H1 (cell line): Measurements from ENCODE around the gene HEBP2. TPM values are rescaled to one million over a fixed set of nuclear protein-coding genes. Genes with fewer than 3 reads are reported as not detected.
A peak's percentile ranks its signal among the peaks of the same experiment; 100 is the strongest.

Experiments used
- CTCF ChIA-PET: fragments of 300-600 bp; sonication (Branson Sonifier 250); formaldehyde crosslinking; loops from one replicate; lab custom pipeline; 2021; ENCODE audit not compliant: partially characterized antibody; lab: Charles Lee
- POLR2A ChIA-PET: fragments of 300-600 bp; sonication (Branson Sonifier 250); formaldehyde crosslinking; loops from one replicate; lab custom pipeline; 2021; ENCODE audit warnings: inconsistent platforms; ENCODE audit not compliant: partially characterized antibody; lab: Charles Lee
- DNase-seq, 2 experiments: peaks; one replicate each; pipeline versions ENCODE4 v3.0.0 to v3.0.0-alpha.2; 2010 to 2022; ENCODE audit warnings: low spot score in 2 of 2, low read depth in 1 of 2, mixed read lengths in 1 of 2
- FAIRE-seq: peaks from 2 replicates; lab custom pipeline; 2011; peaks lifted over from hg19 to GRCh38; lab: Jason Lieb, UNC
- H2AFZ ChIP-seq: 2 replicates; pipeline ENCODE4 v1.8.1; 2012; ENCODE audit warnings: low read length, inconsistent platforms
- H2AK5ac ChIP-seq: 2 replicates; pipeline ENCODE4 v1.6.1; 2013; ENCODE audit warnings: low read depth, low read length
- H2BK120ac ChIP-seq: replicated peaks from 2 replicates; pipeline ENCODE3; 2013; ENCODE audit warnings: low read depth, low read length, inconsistent platforms
- H2BK12ac ChIP-seq: 2 replicates; pipeline ENCODE4 v1.6.1; 2013; ENCODE audit warnings: low read depth, low read length
- H2BK15ac ChIP-seq: 2 replicates; pipeline ENCODE4 v1.6.1; 2013; ENCODE audit warnings: low read length
- H2BK20ac ChIP-seq: 2 replicates; pipeline ENCODE4 v1.6.1; 2013; ENCODE audit warnings: low read length
- H2BK5ac ChIP-seq: 2 replicates; pipeline ENCODE4 v1.6.1; 2013; ENCODE audit warnings: low read depth, low read length
- H3K14ac ChIP-seq: 2 replicates; pipeline ENCODE4 v1.6.1; 2013; ENCODE audit warnings: inconsistent platforms; ENCODE audit not compliant: insufficient read length
- H3K18ac ChIP-seq: 2 replicates; pipeline ENCODE4 v1.6.1; 2013; ENCODE audit warnings: low read length; ENCODE audit errors: extremely low read depth
- H3K23ac ChIP-seq: 2 replicates; pipeline ENCODE4 v1.6.1; 2013; ENCODE audit warnings: inconsistent platforms; ENCODE audit not compliant: insufficient read length
- H3K23me2 ChIP-seq: 2 replicates; pipeline ENCODE4 v1.6.1; 2013; ENCODE audit warnings: low read depth, low read length
- H3K27ac ChIP-seq: 2 replicates; pipeline ENCODE4 v1.6.1; 2011; ENCODE audit warnings: low read depth, low read length, inconsistent platforms
- H3K27me3 ChIP-seq, 4 experiments: replicated peaks in 1 of 4; 1 replicate in 1 of 4; 2 replicates in 3 of 4; pipeline versions ENCODE4 v1.6.1 to v1.8.1; 2011 to 2013; ENCODE audit warnings: low read length in 3 of 4, mild to moderate bottlenecking in 3 of 4, inconsistent platforms in 2 of 4, mixed read lengths in 2 of 4, moderate library complexity in 1 of 4; ENCODE audit not compliant: control insufficient read depth in 3 of 4, insufficient read depth in 3 of 4; ENCODE audit errors: extremely low read depth in 1 of 4
- H3K36me3 ChIP-seq, 4 experiments: 2 replicates each; pipeline versions ENCODE4 v1.6.1 to v1.8.1; 2011 to 2013; ENCODE audit warnings: mild to moderate bottlenecking in 4 of 4, low read length in 3 of 4, moderate library complexity in 2 of 4, control low read depth in 1 of 4, inconsistent platforms in 1 of 4; ENCODE audit not compliant: insufficient read depth in 4 of 4, control insufficient read depth in 2 of 4
- H3K4ac ChIP-seq: replicated peaks from 2 replicates; pipeline ENCODE3; 2013; ENCODE audit warnings: low read length, low read depth, mixed read lengths, inconsistent platforms; ENCODE audit not compliant: insufficient read length
- H3K4me1 ChIP-seq, 4 experiments: replicated peaks in 1 of 4; 1 replicate in 1 of 4; 2 replicates in 3 of 4; pipeline versions ENCODE4 v1.6.1 to v1.8.1; 2011 to 2013; ENCODE audit warnings: low read length in 3 of 4, inconsistent platforms in 2 of 4, mixed read lengths in 1 of 4; ENCODE audit not compliant: insufficient read depth in 4 of 4, control insufficient read depth in 3 of 4
- H3K4me2 ChIP-seq, 2 experiments: 2 replicates each; pipeline versions ENCODE4 v1.6.1 to v1.8.1; 2011 to 2013; ENCODE audit warnings: low read depth in 2 of 2, low read length in 2 of 2, control low read depth in 1 of 2, inconsistent platforms in 1 of 2, mild to moderate bottlenecking in 1 of 2; ENCODE audit not compliant: insufficient read depth in 1 of 2
- H3K4me3 ChIP-seq, 4 experiments: fragments of 200-600, 300-600 bp in 1 of 4; sonication (generic), shearing (Covaris generic), sonication (Bioruptor Twin) in 1 of 4; 2 replicates each; pipeline versions ENCODE4 v1.5.1 to v1.8.1; 2011 to 2016; ENCODE audit warnings: low read length in 4 of 4, low read depth in 3 of 4, control low read depth in 2 of 4, inconsistent platforms in 2 of 4, mild to moderate bottlenecking in 2 of 4, mixed read lengths in 1 of 4, moderate library complexity in 1 of 4; ENCODE audit not compliant: insufficient read depth in 2 of 4; ENCODE audit errors: extremely low read depth in 1 of 4
- H3K56ac ChIP-seq: replicated peaks from 2 replicates; pipeline ENCODE3; 2013; ENCODE audit warnings: low read depth, mild to moderate bottlenecking, mixed read lengths, low read length, inconsistent platforms; ENCODE audit not compliant: insufficient read length
- H3K79me1 ChIP-seq: 2 replicates; pipeline ENCODE4 v1.6.1; 2013; ENCODE audit warnings: low read depth, low read length, control low read depth
- H3K79me2 ChIP-seq, 2 experiments: 2 replicates each; pipeline versions ENCODE4 v1.6.1 to v1.8.1; 2012 to 2013; ENCODE audit warnings: low read length in 2 of 2, mild to moderate bottlenecking in 2 of 2, inconsistent platforms in 1 of 2; ENCODE audit not compliant: insufficient read depth in 2 of 2, control insufficient read depth in 1 of 2
- H3K9ac ChIP-seq, 4 experiments: replicated peaks in 1 of 4; 1 replicate in 1 of 4; 2 replicates in 3 of 4; pipeline versions ENCODE4 v1.6.1 to v1.8.1; 2011 to 2013; ENCODE audit warnings: low read depth in 3 of 4, low read length in 3 of 4, control low read depth in 2 of 4, mild to moderate bottlenecking in 2 of 4, moderate library complexity in 2 of 4, inconsistent platforms in 1 of 4; ENCODE audit errors: extremely low read depth in 1 of 4
- H3K9me3 ChIP-seq, 2 experiments: 2 replicates each; pipeline versions ENCODE4 v1.6.1 to v1.8.1; 2012 to 2013; ENCODE audit warnings: mild to moderate bottlenecking in 2 of 2, moderate library complexity in 2 of 2, control low read depth in 1 of 2, inconsistent platforms in 1 of 2, low read depth in 1 of 2, low read length in 1 of 2, mixed read lengths in 1 of 2; ENCODE audit not compliant: insufficient read depth in 2 of 2
- H4K20me1 ChIP-seq, 2 experiments: replicated peaks in 1 of 2; 2 replicates each; pipeline versions ENCODE3 to v1.8.1; 2011 to 2013; ENCODE audit warnings: inconsistent platforms in 2 of 2, low read length in 2 of 2, mild to moderate bottlenecking in 1 of 2; ENCODE audit not compliant: insufficient read depth in 2 of 2, control insufficient read depth in 1 of 2
- H4K5ac ChIP-seq: 2 replicates; pipeline ENCODE4 v1.6.1; 2013; ENCODE audit warnings: low read length, low read depth, mixed read lengths, inconsistent platforms; ENCODE audit not compliant: insufficient read length
- H4K8ac ChIP-seq: 2 replicates; pipeline ENCODE4 v1.8.0; 2013; ENCODE audit warnings: mild to moderate bottlenecking, moderate library complexity, low read length, inconsistent platforms; ENCODE audit not compliant: insufficient read depth; ENCODE audit errors: extremely low read depth
- H4K91ac ChIP-seq: replicated peaks from 2 replicates; pipeline ENCODE3; 2013; ENCODE audit warnings: low read length, mixed read lengths, inconsistent platforms; ENCODE audit not compliant: insufficient read length
- CEBPB ChIP-seq: IDR thresholded peaks from 2 replicates; pipeline ENCODE4 v1.6.1; 2012; ENCODE audit warnings: low read depth, low read length
- SUZ12 ChIP-seq: fragments of 200-600 bp; sonication (generic); IDR thresholded peaks from 2 replicates; pipeline ENCODE4 v1.6.1; 2012; ENCODE audit warnings: mild to moderate bottlenecking, inconsistent platforms, low read length, moderate library complexity, mixed read lengths
- WGBS, 2 experiments: shearing (Covaris generic) in 1 of 2; methylation state at CpG; one replicate each; pipeline versions ENCODE4 v1.1.6 to v1.1.7; 2013 to 2015; ENCODE audit warnings: low lambda C conversion rate in 2 of 2, mixed read lengths in 2 of 2, inconsistent platforms in 1 of 2, low coverage in 1 of 2, missing lambda C conversion rate in 1 of 2; ENCODE audit not compliant: insufficient replicate concordance in 2 of 2, insufficient coverage in 1 of 2, insufficient read length in 1 of 2; ENCODE audit errors: extremely low coverage in 1 of 2, missing lambda C conversion rate in 1 of 2; 5-methylcytosine and 5-hydroxymethylcytosine counted together
- polyA plus RNA-seq, 7 experiments: library from polyadenylated mRNA; depleted of rRNA in 3 of 7; stranded (reverse) in 5 of 7; unstranded in 2 of 7; fragments of >200 nt in 5 of 7; fragments of 200-250 nt in 2 of 7; gene quantifications; 1 replicate in 5 of 7; 2 replicates in 1 of 7; 4 replicates in 1 of 7; pipeline versions ENCODE4 v1.2.1 to v1.2.3, GENCODE V29; 2011 to 2013; ENCODE audit warnings: missing spikeins in 2 of 7, mixed read lengths in 2 of 7
- total RNA-seq: library from RNA; stranded (reverse); fragmentation: NEBNext Ultra II Directional; extraction: Animal tissue kit (Norgen Biotek cat#: 25700); gene quantifications from 2 replicates; pipeline ENCODE4 v1.2.1, GENCODE V29; 2021

The HEBP2 gene
- total and polyA plus RNA-seq, 2 of the 8 experiments (the other 6 are each of a cell fraction or from before 2014, with no cell fraction given), result 6.5 to 37.9 TPM

GRCh38 chr6:138410048-138410735 is 6.2 kb downstream of the HEBP2 start:
- Histone ChIP-seq H4K8ac (no peak overlapping the region), H2AFZ (no peak overlapping the region), H3K56ac (no peak overlapping the region), H2AK5ac (no peak overlapping the region), H4K91ac (no peak overlapping the region), H3K79me2 (no peaks in the 10 kb centered on the region), H3K36me3 (peaks cover 9 to 45% (median 29%) of the 10 kb centered on the region in 4 experiments; a peak in 7 of 8 replicates), H3K27ac (no peak overlapping the region), H2BK20ac (no peak overlapping the region), H3K18ac (no peak overlapping the region), H4K20me1 (no peaks in the 10 kb centered on the region), H3K4me2 (no peak overlapping the region), H3K4me3 (no peak overlapping the region), H2BK15ac (no peak overlapping the region), H2BK12ac (no peak overlapping the region), H3K27me3 (no peaks in the 10 kb centered on the region), H3K23me2 (no peaks in the 10 kb centered on the region), H2BK5ac (no peak overlapping the region), H2BK120ac (no peak overlapping the region), H4K5ac (no peak overlapping the region), H3K79me1 (no peaks in the 10 kb centered on the region; the same call in 1 of the 2 replicates), H3K9ac (no peak overlapping the region), H3K4ac (no peak overlapping the region), H3K14ac (no peak overlapping the region), H3K9me3 (no peaks in the 10 kb centered on the region), H3K23ac (no peak overlapping the region), H3K4me1 (no peaks in the 10 kb centered on the region)
- no peak for FAIRE-seq
- POLR2A ChIA-PET, result no interaction called here
- no peak for TF ChIP-seq SUZ12
- TF ChIP-seq CEBPB, result peak; percentile 82
- peak in 1 of 2 experiments; percentile 2 for DNase-seq
- CTCF ChIA-PET, result interaction anchor here (0.6 to 1.5 kb wide), 4 partner anchors 17 to 123 kb away, joined by 3 to 5 read pairs (median 4); no protein-coding TSS in a partner anchor
- 91% methylated on average over 8 of the region's 8 CpGs; no CpG with 5 or more reads in 1 of the 2 experiments for WGBS, 2 experiments
